Lower lobe of right lung (tissue), 2 donors: ENCODE measurements around the gene ACR. TPM values are rescaled to one million over a fixed set of nuclear protein-coding genes. Genes with fewer than 3 reads are reported as not detected.

Experiments used
- ATAC-seq, 2 donors: fragments of 200-7000 bp; cut with Tn5 transposase; one replicate each; pipeline ENCODE4 v1.9.1; 2020 to 2022; ENCODE audit warnings: mild to moderate bottlenecking in 2 of 2, moderate library complexity in 2 of 2
- DNase-seq: peaks from one replicate; pipeline ENCODE4 v3.0.0-alpha.2; 2020
- H3K27ac ChIP-seq: fragments of 200-600 bp; one replicate; pipeline ENCODE4 v1.8.0; 2022
- H3K27me3 ChIP-seq: fragments of 200-600 bp; one replicate; pipeline ENCODE4 v1.8.0; 2022; ENCODE audit warnings: low read depth
- H3K36me3 ChIP-seq: fragments of 200-600 bp; one replicate; pipeline ENCODE4 v1.8.0; 2022; ENCODE audit warnings: mild to moderate bottlenecking
- H3K4me1 ChIP-seq: fragments of 200-600 bp; one replicate; pipeline ENCODE4 v1.8.0; 2022
- H3K4me3 ChIP-seq: fragments of 200-600 bp; one replicate; pipeline ENCODE4 v1.8.0; 2022; ENCODE audit warnings: mild to moderate bottlenecking
- H3K9me3 ChIP-seq: fragments of 200-600 bp; one replicate; pipeline ENCODE4 v1.8.0; 2022
- CTCF ChIP-seq: fragments of 200-600 bp; IDR thresholded peaks from one replicate; pipeline ENCODE4 v1.8.0; 2022; ENCODE audit warnings: antibody characterized with exemption, mild to moderate bottlenecking
- intact Hi-C: fragments of 100-400 bp; cut with DNase I; formaldehyde crosslinking; loops from one replicate; pipeline ENCODE4 v1.11.0; 2022
- total RNA-seq: library from RNA; stranded (reverse); fragmentation: NEBNext Ultra II Directional; extraction: Animal tissue kit (Norgen Biotek cat#: 25700); gene quantifications from one replicate; pipeline ENCODE4 v1.2.1, GENCODE V29; 2021
- donor health status: DM: no; HTN: yes; CAD: no; lungs with severe emphysema.

ACR gene
- total RNA-seq, 1 donor from 2014 or later = 0.62 TPM

- no peak overlapping the region for H3K27ac ChIP-seq
- no peaks in the 10 kb centered on the region for H3K9me3 ChIP-seq
- H3K27me3 ChIP-seq = no peaks in the 10 kb centered on the region
- no peak for DNase-seq
- peaks cover 16% of the 10 kb centered on the region for H3K36me3 ChIP-seq
- TF ChIP-seq CTCF = no peak
- H3K4me1 ChIP-seq = peaks cover 36% of the 10 kb centered on the region
- intact Hi-C loops = no loop called here
- no peak for ATAC-seq
- no peak overlapping the region for H3K4me3 ChIP-seq
Measured at GRCh38 chr22:50701076-50701419, 37.0 kb upstream of the ACR start.

GRCh38 chr22:50701428-50702154 is 36.4 kb upstream of the ACR start:
- DNase-seq (peak; percentile 11), ATAC-seq (no peak)
- Histone ChIP-seq H3K27ac (no peak overlapping the region), H3K4me1 (peaks cover 32% of the 10 kb centered on the region), H3K36me3 (peaks cover 14% of the 10 kb centered on the region), H3K4me3 (no peak overlapping the region), H3K27me3 (no peaks in the 10 kb centered on the region), H3K9me3 (no peaks in the 10 kb centered on the region)
- TF ChIP-seq CTCF = no peak
- intact Hi-C loops = no loop called here

DNA sequence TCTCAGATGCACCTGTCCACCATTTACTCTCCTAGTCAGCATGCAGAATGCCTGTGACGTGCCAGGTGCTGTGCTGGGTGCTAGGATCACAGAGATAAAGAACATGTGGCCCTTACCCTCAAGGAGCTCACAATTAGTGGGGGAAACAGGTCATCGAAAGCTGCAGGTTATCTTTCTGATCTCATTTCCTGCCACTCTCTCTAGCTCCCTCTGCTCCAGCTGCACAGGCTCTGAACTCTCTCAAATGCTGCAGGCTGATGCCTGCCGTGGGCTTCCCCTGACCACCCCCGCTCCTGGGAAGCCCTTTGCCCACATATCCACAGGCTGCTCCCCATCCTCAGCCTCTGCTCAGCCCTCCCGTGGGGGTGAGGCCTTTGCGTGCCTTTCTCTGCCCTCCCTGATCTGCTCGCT is 35.7 kb upstream of the ACR start:
- Histone ChIP-seq H3K27ac (no peak overlapping the region), H3K4me3 (no peak overlapping the region), H3K36me3 (peaks cover 14% of the 10 kb centered on the region), H3K27me3 (no peaks in the 10 kb centered on the region), H3K4me1 (peaks cover 28% of the 10 kb centered on the region), H3K9me3 (no peaks in the 10 kb centered on the region)
- DNase-seq (peak; percentile 30), ATAC-seq (no peak)
- no peak for TF ChIP-seq CTCF
- intact Hi-C loops = no loop called here

- Histone ChIP-seq H3K9me3 (no peaks in the 10 kb centered on the region), H3K27ac (no peak overlapping the region), H3K27me3 (no peaks in the 10 kb centered on the region), H3K4me3 (no peak overlapping the region), H3K36me3 (peaks cover 19% of the 10 kb centered on the region), H3K4me1 (peaks cover 23% of the 10 kb centered on the region)
- TF ChIP-seq CTCF = no peak
- ATAC-seq (no peak), DNase-seq (peak; percentile 21)
- intact Hi-C loops = no loop called here
Measured at GRCh38 chr22:50702821-50703725, 34.9 kb upstream of the ACR start.

GRCh38 chr22:50703726-50704509 is 34.1 kb upstream of the ACR start:
- DNase-seq (peak; percentile 38), ATAC-seq (no peak)
- H3K36me3 ChIP-seq = peaks cover 19% of the 10 kb centered on the region
- H3K27ac ChIP-seq = no peak overlapping the region
- no peak for TF ChIP-seq CTCF
- intact Hi-C loops = no loop called here
- H3K4me1 ChIP-seq = peaks cover 15% of the 10 kb centered on the region
- H3K27me3 ChIP-seq = no peaks in the 10 kb centered on the region
- no peaks in the 10 kb centered on the region for H3K9me3 ChIP-seq
- no peak overlapping the region for H3K4me3 ChIP-seq
